AG04449 (cell line): Measurements from ENCODE around the gene IGLON5.

Source experiments
- CTCF ChIA-PET: fragments of 350-600 bp; formaldehyde crosslinking; extraction: SDS; loops from one replicate; lab custom pipeline; 2021; ENCODE audit warnings: antibody characterized with exemption; lab: Yijun Ruan, JAX
- POLR2A ChIA-PET: fragments of 400-600, 350-600 bp; formaldehyde crosslinking; extraction: SDS; loops from one replicate; lab custom pipeline; 2020; ENCODE audit warnings: antibody characterized with exemption, inconsistent platforms; lab: Yijun Ruan, JAX
- DNase-seq: peaks from one replicate; pipeline ENCODE4 v3.0.0-alpha.2; 2010; ENCODE audit warnings: low read depth, low spot score
- H3K4me3 ChIP-seq: 2 replicates; pipeline ENCODE4 v1.5.1; 2011; ENCODE audit warnings: low read depth, mild to moderate bottlenecking, control low read depth, low read length
- CTCF ChIP-seq: IDR thresholded peaks from one replicate; pipeline ENCODE4 v1.5.1; 2011; ENCODE audit warnings: mild to moderate bottlenecking, moderate library complexity, low read length, control low read depth, inconsistent platforms; ENCODE audit not compliant: insufficient read depth; ENCODE audit errors: missing control alignments

The IGLON5 gene

GRCh38 chr19:51364200-51365106, 53.0 kb downstream of the IGLON5 start:
- no peak overlapping the region for H3K4me3 ChIP-seq
- DNase-seq = no peak
- CTCF ChIA-PET = interaction anchor here (0.9 to 1.0 kb wide), 2 partner anchors 21 to 25 kb away, joined by 3 read pairs; no protein-coding TSS in a partner anchor
- no peak for TF ChIP-seq CTCF
- POLR2A ChIA-PET = no interaction called here

- DNase-seq = no peak
- ChIA-PET CTCF (interaction anchor here (0.6 kb wide), 2 partner anchors 27 to 56 kb away, joined by 3 to 4 read pairs; no protein-coding TSS in a partner anchor), POLR2A (interaction anchor here (1.2 kb wide), 1 partner anchor 26 kb away, joined by 7 read pairs; no protein-coding TSS in a partner anchor)
- TF ChIP-seq CTCF = peak; percentile 1
- H3K4me3 ChIP-seq = peak overlapping the region; percentile 96
Observed at GRCh38 chr19:51365211-51365964, 53.9 kb downstream of the IGLON5 start.

DNA sequence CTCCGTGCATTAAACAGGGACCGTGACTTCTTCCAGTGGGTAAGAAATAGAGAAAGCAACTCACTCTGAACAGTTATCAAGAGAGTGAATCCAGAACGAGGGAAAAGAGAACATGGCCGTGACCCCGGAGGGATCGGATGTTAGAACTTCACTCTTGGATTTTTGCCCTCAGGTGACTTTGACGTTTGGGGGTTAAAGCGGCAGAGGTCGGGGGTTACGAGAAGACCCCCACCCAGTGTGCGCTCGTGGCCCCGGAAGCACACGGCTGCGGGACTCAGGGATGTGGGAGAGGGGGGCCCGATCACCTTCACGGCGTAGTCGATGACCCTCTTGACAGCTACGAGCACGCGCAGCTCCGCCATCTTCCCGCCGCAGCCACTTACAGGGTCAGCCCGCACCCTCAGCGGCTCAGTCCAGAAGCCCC, 54.5 kb downstream of the IGLON5 start, which contains the start of gene ETFB:
Gene ETFB (minus strand): TSS at position 424 of the 424 bp plus-strand sequence. CDS start 62 bp downstream, at position 362.
- CTCF ChIA-PET = interaction anchor here (0.6 kb wide), 2 partner anchors 28 to 55 kb away, joined by 3 to 4 read pairs; no protein-coding TSS in a partner anchor
- POLR2A ChIA-PET = interaction anchor here (1.2 kb wide), 1 partner anchor 27 kb away, joined by 7 read pairs; no protein-coding TSS in a partner anchor
- no peak for TF ChIP-seq CTCF
- H3K4me3 ChIP-seq = peak within 1 kb of the TSS; percentile 96
- DNase-seq = no peak

GRCh38 chr19:51366389-51367254, 55.2 kb downstream of the IGLON5 start:
- POLR2A ChIA-PET = interaction anchor here (1.2 to 2.3 kb wide), 3 partner anchors 27 to 322 kb away, joined by 6 to 14 read pairs (median 7); no protein-coding TSS in a partner anchor
- TF ChIP-seq CTCF = no peak
- peak overlapping the region; percentile 96 for H3K4me3 ChIP-seq
- peak; percentile 82 for DNase-seq
- CTCF ChIA-PET = interaction anchor here (0.6 to 1.8 kb wide), 3 partner anchors 27 to 55 kb away, joined by 4 to 10 read pairs (median 4); no protein-coding TSS in a partner anchor

GRCh38 chr19:51367255-51367564, 55.8 kb downstream of the IGLON5 start:
- H3K4me3 ChIP-seq = peak overlapping the region; percentile 64
- TF ChIP-seq CTCF = no peak
- no peak for DNase-seq
- POLR2A ChIA-PET = interaction anchor here (1.1 to 2.3 kb wide), 5 partner anchors 8 to 322 kb away, joined by 3 to 14 read pairs (median 5); partner anchors contain the start of genes LIM2 and ZNF175
- CTCF ChIA-PET = interaction anchor here (1.3 to 1.8 kb wide), 2 partner anchors 27 to 54 kb away, joined by 4 to 10 read pairs; no protein-coding TSS in a partner anchor
